ENCODE results near the gene JMJD1C. TPM values are rescaled to one million over a fixed set of nuclear protein-coding genes. Genes with fewer than 3 reads are reported as not detected.

JMJD1C gene
- total RNA-seq (ENCODE audit: low replicate concordance) = 88.9 and 143 TPM in 2 replicates

GRCh38 chr10:63465293-63466143 lies at the start of gene JMJD1C:
JMJD1C (minus strand) TSS chr10:63465977; CDS start chr10:63465662, 315 bp downstream.
- no peaks in the 10 kb centered on the region for H3K36me3 ChIP-seq
- Mint-ChIP-seq H3K27ac (peak within 1 kb of the TSS; percentile 98), H3K4me3 (peak within 1 kb of the TSS; percentile 95), H3K4me1 (peaks cover 27% of the 10 kb centered on the region), H3K36me3 (peaks cover 12% of the 10 kb centered on the region), H3K9me3 (peaks cover 9% of the 10 kb centered on the region), H3K27me3 (ENCODE audit: insufficient read depth, low read depth) (peaks cover 2% of the 10 kb centered on the region)
- peak within 1 kb of the TSS; percentile 83 for H3K9ac ChIP-seq
- no peaks in the 10 kb centered on the region for H3K9me3 ChIP-seq (ENCODE audit: low read depth)
- peaks cover 36% of the 10 kb centered on the region for H3F3A ChIP-seq (ENCODE audit: low read depth)
- peaks cover 90% of the 10 kb centered on the region for H3K79me2 ChIP-seq (ENCODE audit: low read depth)
- no peaks in the 10 kb centered on the region for H3K27me3 ChIP-seq
- peak within 1 kb of the TSS; percentile 83 for H3K4me2 ChIP-seq
- DNase-seq (ENCODE audit: low spot score) = peak; percentile 94
- peaks cover 22% of the 10 kb centered on the region for H3K4me1 ChIP-seq
- peak within 1 kb of the TSS; percentile 93 for H2AFZ ChIP-seq (replicated peaks)
- H3K4me3 ChIP-seq = peak within 1 kb of the TSS; percentile 95
- peak within 1 kb of the TSS; percentile 97 for H3K27ac ChIP-seq
- peaks cover 28% of the 10 kb centered on the region for H4K20me1 ChIP-seq (ENCODE audit: low read depth)
- TF ChIP-seq EZH2phosphoT487 (IDR thresholded peaks at IDR 0.05) (no peak), EZH2 (IDR thresholded peaks at IDR 0.05) (no peak), CTCF (IDR thresholded peaks at IDR 0.05) (no peak)

- H3K36me3 ChIP-seq = peaks cover 4% of the 10 kb centered on the region
- Mint-ChIP-seq H3K4me3 (no peak overlapping the region), H3K4me1 (no peaks in the 10 kb centered on the region), H3K36me3 (peaks cover 73% of the 10 kb centered on the region), H3K9me3 (peaks cover 74% of the 10 kb centered on the region), H3K27ac (no peak overlapping the region), H3K27me3 (ENCODE audit: insufficient read depth, low read depth) (no peaks in the 10 kb centered on the region)
- peaks cover 6% of the 10 kb centered on the region for H4K20me1 ChIP-seq (ENCODE audit: low read depth)
- H2AFZ ChIP-seq (replicated peaks) = no peak overlapping the region
- no peak overlapping the region for H3K4me3 ChIP-seq
- DNase-seq (ENCODE audit: low spot score) = peak; percentile 37
- peaks cover 16% of the 10 kb centered on the region for H3K4me1 ChIP-seq
- H3K4me2 ChIP-seq = peak overlapping the region; percentile 10
- peaks cover 15% of the 10 kb centered on the region for H3F3A ChIP-seq (ENCODE audit: low read depth)
- H3K27ac ChIP-seq = peak overlapping the region; percentile 81
- TF ChIP-seq EZH2phosphoT487 (IDR thresholded peaks at IDR 0.05) = no peak
- no peak for TF ChIP-seq EZH2 (IDR thresholded peaks at IDR 0.05)
- no peak for TF ChIP-seq CTCF (IDR thresholded peaks at IDR 0.05)
- H3K27me3 ChIP-seq = no peaks in the 10 kb centered on the region
- H3K79me2 ChIP-seq (ENCODE audit: low read depth) = peaks cover 100% of the 10 kb centered on the region
- no peaks in the 10 kb centered on the region for H3K9me3 ChIP-seq (ENCODE audit: low read depth)
- no peak overlapping the region for H3K9ac ChIP-seq
Measured at GRCh38 chr10:63515002-63515763, 49.4 kb upstream of the JMJD1C start.

- no peak overlapping the region for H3K9ac ChIP-seq
- no peak overlapping the region for H3K4me3 ChIP-seq
- Mint-ChIP-seq H3K27me3 (ENCODE audit: insufficient read depth, low read depth) (peaks cover 2% of the 10 kb centered on the region), H3K36me3 (peaks cover 42% of the 10 kb centered on the region), H3K9me3 (peaks cover 35% of the 10 kb centered on the region), H3K27ac (no peak overlapping the region), H3K4me1 (peaks cover 12% of the 10 kb centered on the region), H3K4me3 (no peak overlapping the region)
- peaks cover 12% of the 10 kb centered on the region for H3F3A ChIP-seq (ENCODE audit: low read depth)
- peaks cover 6% of the 10 kb centered on the region for H3K36me3 ChIP-seq
- no peaks in the 10 kb centered on the region for H3K9me3 ChIP-seq (ENCODE audit: low read depth)
- DNase-seq (ENCODE audit: low spot score) = no peak
- no peak overlapping the region for H3K27ac ChIP-seq
- H3K79me2 ChIP-seq (ENCODE audit: low read depth) = peaks cover 100% of the 10 kb centered on the region
- peaks cover 15% of the 10 kb centered on the region for H3K4me1 ChIP-seq
- H3K27me3 ChIP-seq = no peaks in the 10 kb centered on the region
- TF ChIP-seq EZH2 (IDR thresholded peaks at IDR 0.05) = no peak
- no peak overlapping the region for H3K4me2 ChIP-seq
- peaks cover 40% of the 10 kb centered on the region for H4K20me1 ChIP-seq (ENCODE audit: low read depth)
- no peak overlapping the region for H2AFZ ChIP-seq (replicated peaks)
Measured at GRCh38 chr10:63506554-63506953, 40.8 kb upstream of the JMJD1C start.
